G401 (cell line): ENCODE measurements around the gene SMARCA4. TPM values are rescaled to one million over a fixed set of nuclear protein-coding genes. Genes with fewer than 3 reads are reported as not detected.
"Not testable (repeated sequence)": the region's sequence is repeated elsewhere in the genome, so short reads cannot be mapped to it uniquely, and the experiment has no call there.

Source experiments
- DNase-seq: peaks from one replicate; pipeline ENCODE4 v3.0.0-alpha.2; 2015; ENCODE audit warnings: low spot score
- in situ Hi-C: cut with HindIII; loops from 2 replicates; pipeline ENCODE4 v1.10.0; 2016; ENCODE audit warnings: low sequenced_read_pairs, mixed read lengths
- total RNA-seq: library from RNA; depleted of rRNA; stranded (reverse); fragments of >200 nt; shearing (Covaris generic); gene quantifications from 2 replicates; pipeline ENCODE4 v1.2.3, GENCODE V29; 2014

The SMARCA4 gene
- total RNA-seq, 1 experiment from 2014 or later, result 281 TPM

DNA sequence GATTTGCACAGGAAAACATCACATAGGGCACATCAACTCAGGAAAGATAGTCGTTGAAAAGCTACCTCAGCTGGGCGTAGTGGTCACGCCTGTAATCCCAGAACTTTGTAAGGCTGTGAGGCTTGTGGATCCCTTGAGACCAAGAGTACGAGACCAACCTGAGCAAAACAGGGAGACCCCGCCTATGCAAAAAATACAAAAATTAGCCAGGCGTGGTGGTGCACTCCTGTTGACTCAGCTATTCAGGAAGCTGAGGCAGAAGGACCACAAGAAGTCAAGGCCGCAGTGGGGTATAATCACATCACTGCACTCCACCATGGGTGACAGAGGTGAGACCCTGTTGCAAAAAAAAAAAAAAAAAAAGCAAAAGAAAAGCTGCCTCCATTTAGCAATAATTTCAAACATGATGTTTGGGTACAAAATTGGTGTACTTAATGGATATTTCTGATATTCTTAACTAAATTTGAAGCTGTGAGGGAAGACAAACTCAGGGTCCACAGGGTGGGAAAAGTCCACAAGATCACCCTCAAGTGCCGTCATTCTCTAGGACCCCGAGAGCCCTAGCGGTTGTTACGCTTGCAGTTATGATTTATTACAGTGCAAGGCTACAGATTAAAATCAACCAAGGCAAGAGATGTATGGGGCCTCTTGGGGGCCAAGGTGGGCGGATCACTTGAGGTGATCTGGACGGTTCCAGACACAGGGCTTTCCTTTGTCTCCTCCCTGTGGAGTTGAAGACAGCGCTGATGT, 86.0 kb downstream of the SMARCA4 start:
- no peak for DNase-seq
- in situ Hi-C loops, result loop anchor here (10.0 kb wide), 1 partner anchor 132 kb away; no protein-coding TSS in a partner anchor

DNA sequence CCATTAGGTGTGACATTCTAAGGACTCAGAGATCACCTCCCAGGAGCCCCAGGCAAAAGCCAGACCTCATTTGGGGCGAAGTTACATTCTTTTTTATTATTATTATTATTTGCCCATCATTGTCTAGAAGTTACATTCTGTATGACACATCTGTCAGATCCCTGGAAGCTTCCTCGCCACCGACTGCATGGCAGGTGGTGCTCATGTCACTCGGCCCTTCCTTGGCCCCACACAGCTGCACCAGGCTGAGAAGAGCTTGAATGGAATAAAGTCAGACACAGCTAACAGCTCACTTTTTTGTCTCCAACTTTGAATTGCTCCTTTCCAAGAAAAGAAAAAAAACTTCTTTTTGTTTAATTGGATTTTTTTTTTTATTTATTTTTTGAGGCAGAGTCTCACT, 87.0 kb downstream of the SMARCA4 start:
- DNase-seq, result no peak
- in situ Hi-C loops, result loop anchor here (10.0 kb wide), 1 partner anchor 133 kb away; no protein-coding TSS in a partner anchor

DNA sequence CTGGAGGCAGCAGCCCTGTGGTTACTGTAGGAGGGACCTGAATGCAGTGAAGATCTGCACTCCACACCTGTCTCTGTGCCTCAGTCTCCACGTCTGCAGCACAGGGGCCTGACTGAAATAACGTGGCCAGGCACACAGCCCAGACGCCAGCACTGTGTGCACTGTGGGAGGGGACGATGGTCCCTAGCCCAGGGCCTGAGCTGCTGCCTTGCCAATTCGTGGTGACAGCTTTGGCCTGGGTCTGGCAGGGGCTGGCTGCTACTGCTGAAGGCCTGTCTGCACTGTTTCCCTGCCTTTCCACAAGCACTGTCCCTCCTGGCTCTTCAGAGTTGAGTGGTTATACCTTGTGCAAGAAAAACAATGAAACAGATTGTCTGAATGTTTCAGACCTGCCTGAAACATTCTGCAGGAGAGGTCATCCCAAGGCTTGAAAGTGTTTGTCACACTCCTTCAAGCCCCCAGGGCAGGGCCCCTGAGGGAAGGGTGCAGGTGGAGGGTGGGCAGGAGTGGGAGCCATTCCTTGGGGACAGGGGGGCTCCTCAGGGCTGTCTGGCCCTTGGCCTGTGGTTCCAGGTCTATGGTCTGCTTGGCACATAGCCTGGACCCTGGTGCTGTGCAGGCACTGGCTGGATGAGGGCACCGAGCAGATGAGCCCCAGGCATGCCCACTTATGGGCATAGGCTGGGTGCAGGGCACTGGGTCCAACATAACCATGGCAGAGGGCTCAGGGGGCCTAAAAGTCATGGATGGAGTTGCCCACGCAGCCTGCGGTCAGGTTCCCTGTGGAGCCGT, 89.7 kb downstream of the SMARCA4 start:
- DNase-seq, result peak; percentile 31
- in situ Hi-C loops, result no loop called here

DNA sequence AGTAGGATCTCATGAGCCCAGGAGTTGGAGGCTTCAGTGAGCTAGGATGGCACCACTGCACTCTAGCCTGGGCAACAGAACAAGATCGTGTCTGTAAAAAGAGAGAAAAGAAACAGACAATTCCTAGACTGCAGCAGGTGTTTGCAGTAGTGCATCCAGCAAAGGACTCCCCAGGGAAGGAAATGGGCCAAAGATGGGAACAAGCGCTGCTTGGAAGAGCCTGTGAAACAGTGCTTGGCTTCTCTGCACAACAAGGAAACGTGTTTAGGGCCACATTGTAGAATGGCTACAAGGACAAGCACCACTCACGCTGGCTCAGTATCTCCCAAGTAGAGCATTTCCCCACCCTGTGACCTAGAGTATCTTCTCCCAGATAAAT, 93.0 kb downstream of the SMARCA4 start:
- no peak for DNase-seq
- in situ Hi-C loops, result no loop called here

DNA sequence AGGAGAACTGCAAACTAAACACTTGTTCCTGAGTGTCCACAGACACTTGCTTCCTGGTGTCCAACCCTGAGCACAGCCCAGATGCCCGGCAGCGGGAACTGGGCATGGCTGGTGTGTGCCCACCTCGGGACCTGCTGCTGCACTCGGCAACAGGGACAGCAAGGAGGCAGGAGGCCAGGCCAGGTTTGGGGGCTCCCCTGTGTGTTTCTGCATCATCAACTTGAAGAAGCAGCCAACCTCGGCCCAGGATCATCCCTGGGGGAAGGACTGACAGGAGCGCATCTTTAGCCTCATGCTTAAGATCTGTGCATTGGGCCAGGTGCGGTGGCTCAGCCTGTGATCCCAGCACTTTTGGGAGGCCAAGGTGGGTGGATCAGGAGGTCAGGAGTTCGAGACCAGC, 93.4 kb downstream of the SMARCA4 start:
- in situ Hi-C loops, result no loop called here
- DNase-seq, result no peak

DNA sequence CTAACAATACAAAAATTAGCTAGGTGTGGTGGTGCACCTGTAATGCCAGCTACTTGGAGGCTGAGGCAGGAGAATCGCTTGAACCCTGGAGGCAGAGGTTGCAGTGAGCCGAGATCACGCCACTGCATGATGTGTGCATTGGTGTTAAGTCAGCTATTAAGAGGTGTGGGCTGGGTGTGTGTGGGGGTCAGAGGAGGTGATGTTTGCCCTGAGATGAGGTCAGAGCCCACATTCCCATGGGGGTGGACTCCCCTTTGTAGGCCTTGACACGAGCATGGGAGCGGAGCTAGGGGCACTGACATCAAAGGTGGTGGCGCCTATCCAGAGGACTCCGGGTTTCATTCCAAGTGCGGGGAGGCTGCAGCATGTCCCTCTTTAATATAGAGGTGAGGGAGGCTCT, 93.8 kb downstream of the SMARCA4 start:
- in situ Hi-C loops, result no loop called here

DNA sequence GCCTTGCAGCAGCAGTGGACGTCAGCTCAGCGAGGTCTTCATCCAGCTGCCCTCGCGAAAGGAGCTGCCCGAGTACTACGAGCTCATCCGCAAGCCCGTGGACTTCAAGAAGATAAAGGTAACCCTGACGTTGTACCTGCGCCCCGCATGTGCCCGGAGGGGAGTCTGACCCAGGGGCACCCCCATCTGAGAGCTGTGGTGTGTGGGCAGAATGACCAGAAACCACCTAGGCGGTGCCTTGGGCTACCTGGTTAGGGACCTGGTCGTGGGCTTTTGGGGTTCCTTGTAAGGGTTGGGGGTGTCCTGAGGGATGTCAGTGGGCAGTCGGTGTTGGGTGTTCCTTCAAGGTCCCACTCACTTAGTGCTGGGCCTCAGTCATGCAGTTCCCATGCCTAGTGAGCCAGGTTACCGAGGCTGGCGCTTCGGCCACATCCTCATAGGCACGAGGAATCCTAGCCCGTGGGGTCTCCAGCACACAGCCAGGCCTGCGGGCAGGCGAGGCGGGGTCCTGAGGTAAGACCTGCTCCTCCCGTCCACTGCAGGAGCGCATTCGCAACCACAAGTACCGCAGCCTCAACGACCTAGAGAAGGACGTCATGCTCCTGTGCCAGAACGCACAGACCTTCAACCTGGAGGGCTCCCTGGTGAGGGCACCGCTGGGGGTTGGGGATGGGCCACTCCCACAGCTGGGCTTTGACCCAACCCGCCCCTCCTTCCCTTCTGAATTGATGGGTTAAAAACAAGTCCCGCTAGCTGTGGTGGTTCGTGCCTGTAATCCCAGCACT, 97.6 kb downstream of the SMARCA4 start:
- DNase-seq, result no peak
- in situ Hi-C loops, result no loop called here

More for the DNA sequence above, 93.8 kb downstream of the SMARCA4 start:
- no peak for DNase-seq

DNA sequence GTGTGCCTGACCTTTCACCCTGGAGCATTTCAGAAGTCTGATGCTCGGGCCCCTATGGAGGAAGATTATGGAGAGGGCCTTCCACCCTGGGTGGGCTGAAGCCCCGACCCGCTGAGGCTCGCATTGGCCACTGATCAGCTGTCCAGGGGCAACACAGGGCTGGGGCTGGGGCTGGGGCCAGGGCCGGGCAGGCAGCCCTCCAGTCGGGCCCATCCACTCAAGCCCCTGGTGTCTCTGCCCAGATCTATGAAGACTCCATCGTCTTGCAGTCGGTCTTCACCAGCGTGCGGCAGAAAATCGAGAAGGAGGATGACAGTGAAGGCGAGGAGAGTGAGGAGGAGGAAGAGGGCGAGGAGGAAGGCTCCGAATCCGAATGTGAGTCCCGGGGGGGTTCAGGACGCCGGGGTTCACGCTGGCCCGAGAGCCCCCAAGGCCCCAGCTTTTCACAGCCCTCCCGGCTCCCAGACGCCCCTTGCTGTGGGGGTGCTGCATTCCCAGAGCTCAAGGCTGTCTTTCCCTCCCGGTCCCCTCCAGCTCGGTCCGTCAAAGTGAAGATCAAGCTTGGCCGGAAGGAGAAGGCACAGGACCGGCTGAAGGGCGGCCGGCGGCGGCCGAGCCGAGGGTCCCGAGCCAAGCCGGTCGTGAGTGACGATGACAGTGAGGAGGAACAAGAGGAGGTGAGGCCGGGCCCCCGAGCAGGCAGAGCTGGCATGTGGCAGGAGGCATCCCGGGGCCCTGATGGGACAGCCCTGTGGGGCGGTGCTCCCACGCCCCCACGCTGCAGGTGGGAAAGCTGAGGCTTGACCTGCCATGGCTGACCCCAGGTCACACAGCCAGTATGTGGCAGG, 98.9 kb downstream of the SMARCA4 start:
- no peak for DNase-seq
- in situ Hi-C loops, result loop anchor here (5.0 kb wide), 1 partner anchor 32 kb away; no protein-coding TSS in a partner anchor

DNA sequence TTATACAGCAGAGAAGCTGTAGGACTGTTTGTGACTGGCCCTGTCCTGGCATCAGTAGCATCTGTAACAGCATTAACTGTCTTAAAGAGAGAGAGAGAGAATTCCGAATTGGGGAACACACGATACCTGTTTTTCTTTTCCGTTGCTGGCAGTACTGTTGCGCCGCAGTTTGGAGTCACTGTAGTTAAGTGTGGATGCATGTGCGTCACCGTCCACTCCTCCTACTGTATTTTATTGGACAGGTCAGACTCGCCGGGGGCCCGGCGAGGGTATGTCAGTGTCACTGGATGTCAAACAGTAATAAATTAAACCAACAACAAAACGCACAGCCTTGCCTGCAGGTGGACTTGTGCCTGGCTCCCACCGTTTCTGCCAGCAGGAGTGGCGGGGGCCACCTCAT, 101.1 kb downstream of the SMARCA4 start:
- no peak for DNase-seq
- in situ Hi-C loops, result loop anchor here (5.0 kb wide), 1 partner anchor 35 kb away; no protein-coding TSS in a partner anchor

DNA sequence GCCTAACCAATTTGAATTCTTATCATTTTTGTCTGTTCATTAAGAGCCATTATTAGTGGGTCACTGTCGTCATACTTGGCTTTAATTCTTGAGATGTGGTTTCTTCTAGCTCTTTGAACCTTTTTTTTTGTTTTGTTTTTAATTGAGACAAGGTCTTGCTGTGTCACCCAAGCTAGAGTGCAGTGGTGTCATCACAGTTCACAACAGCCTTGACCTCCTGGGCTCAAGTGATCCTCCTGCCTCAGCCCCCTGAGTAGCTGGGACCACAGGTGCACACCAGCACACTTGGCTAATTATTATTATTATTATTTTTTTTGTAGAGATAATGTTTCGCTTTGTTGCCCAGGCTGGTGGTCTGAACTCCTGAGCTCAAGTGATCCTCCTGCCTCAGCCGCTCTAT, 102.6 kb downstream of the SMARCA4 start:
- no peak for DNase-seq
- in situ Hi-C loops, result loop anchor here (5.0 kb wide), 1 partner anchor 36 kb away; no protein-coding TSS in a partner anchor

DNA sequence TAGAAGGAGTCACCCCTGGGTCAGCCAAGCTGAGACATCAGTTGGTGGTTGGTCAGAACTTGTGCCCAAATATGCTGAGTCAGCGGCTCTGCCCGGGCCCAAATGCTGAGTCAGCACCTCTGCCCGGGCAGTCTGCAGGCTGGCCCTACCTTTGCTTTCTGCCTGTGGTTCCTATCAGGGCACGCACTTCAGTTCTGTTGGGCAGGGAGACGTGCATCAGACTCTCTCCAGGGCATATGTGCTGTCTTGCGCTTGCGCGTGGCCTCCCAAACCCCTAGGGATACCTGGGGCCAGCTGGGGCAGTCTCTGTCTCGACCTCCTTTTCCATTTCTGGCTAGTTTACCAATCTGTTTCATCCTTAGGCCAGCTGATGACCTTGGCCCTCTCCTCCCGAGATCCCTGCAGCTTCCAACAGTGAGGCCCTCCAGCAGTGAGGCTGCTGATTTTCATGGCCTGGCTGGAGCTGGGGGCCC, 104.0 kb downstream of the SMARCA4 start:
- peak; percentile 13 for DNase-seq
- in situ Hi-C loops, result loop anchor here (5.0 kb wide), 1 partner anchor 38 kb away; no protein-coding TSS in a partner anchor

DNA sequence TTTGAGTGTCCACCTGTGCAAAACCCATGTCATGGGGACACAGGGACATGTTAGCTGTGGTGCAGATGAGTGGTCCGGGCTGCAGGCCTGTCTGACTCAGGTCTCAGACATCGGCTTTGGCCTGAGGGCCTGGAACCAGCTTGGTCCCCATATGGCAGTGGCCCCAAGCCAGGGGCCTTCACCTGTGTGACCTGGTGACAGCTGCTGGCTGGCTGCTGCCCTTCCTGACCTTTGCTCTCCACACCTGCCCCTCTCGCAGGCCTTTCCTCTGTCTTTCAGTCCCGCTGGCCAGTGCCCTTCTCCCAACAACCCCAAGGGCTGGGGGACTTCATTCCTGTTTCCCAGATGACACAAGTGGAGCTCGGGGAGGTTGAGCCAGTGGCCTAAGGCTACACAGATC, 105.5 kb downstream of the SMARCA4 start:
- no peak for DNase-seq

DNA sequence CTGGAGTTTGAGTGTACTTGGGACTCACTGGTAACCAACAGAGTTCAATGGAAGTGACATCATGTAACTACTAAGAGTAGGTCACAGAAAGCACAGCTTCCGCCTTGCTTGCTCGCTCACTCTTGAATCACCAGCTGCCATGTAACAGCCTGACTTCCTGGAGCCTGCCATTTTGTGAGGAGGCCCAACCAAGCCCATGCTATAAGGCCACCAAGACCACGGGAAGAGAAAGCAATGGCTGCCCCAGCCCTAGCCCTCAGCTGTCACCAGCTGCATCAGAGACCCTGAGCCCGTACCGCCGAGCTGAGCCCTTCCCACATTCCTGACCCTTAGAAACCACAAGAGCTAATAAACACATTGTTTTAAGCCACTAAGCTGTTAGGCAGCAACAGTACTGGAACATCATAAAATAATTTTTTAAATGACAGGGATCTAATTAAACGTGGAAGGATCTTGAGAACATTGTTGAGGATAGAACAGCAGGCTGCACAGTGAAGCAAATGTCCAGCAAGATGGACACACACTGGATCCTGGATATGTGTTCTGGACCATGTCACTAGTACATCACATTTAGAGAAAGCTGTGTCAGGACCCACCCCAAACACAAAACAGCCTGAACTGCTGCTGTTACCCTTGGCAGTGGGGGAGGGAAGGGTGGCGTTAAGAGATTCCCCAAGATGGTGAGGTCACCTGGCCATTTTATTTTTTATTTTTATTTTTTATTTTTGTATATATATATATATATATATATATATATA, 106.7 kb downstream of the SMARCA4 start:
- in situ Hi-C loops, result no loop called here
- no peak for DNase-seq

More for the DNA sequence above, 105.5 kb downstream of the SMARCA4 start:
- in situ Hi-C loops, result no loop called here

DNA sequence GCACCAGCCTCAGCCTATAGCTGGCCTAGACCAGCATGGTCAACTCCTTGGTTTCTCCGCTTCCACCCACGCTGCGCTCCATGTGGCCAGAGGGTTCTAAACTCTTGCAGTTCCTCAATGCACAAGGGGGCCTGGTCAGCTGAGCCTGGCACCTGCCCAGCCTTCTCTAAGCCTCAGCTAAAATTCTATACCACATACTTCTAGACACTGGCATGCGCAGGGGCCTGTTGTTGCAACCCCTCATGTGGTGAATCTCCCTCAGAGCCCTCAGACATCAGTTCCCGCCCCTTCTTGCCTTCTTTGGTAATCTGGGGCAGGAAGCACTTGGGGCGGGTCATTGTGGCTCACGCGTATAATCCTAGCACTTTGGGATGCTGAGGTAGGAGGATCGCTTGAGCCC, 108.7 kb downstream of the SMARCA4 start:
- in situ Hi-C loops, result no loop called here
- no peak for DNase-seq

DNA sequence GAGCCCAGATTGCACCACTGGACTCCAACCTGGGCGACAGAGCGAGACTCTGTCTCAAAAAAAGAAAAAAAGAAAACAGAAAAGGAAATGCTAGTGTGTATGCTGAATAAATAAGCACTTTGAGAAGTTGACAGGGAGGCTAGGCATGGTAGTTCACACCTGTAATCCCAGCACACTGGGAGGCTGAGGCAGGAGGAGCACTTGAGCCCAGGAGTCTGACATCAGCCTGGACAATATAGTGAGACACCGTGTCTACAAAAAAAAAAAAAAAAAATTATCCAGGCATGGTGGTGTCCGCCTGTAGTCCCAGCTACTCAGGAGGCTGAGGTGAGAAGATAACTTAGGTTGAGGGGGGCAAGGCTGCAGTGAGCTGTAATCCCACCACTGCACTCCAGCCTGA, 109.3 kb downstream of the SMARCA4 start:
- in situ Hi-C loops, result no loop called here

DNA sequence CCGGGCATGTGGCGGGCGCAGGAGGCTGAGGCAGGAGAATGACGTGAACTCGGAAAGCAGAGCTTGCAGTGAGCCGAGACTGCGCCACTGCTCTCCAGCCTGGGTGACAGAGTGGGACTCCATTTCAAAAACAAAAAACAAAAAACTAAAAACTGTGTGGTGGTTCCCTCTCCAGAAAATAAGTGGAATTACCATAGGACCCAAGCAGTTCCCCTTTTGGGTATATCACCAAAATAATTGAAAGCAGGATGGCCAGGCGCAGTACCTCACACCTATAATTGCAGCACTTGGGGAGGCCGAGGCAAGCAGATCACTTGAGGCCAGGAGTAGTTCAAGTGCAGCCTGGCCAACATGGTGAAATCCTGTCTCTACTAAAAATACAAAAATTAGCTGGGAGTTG, 112.7 kb downstream of the SMARCA4 start:
- DNase-seq, result no peak
- in situ Hi-C loops, result no loop called here

More for the DNA sequence above, 109.3 kb downstream of the SMARCA4 start:
- no peak for DNase-seq

DNA sequence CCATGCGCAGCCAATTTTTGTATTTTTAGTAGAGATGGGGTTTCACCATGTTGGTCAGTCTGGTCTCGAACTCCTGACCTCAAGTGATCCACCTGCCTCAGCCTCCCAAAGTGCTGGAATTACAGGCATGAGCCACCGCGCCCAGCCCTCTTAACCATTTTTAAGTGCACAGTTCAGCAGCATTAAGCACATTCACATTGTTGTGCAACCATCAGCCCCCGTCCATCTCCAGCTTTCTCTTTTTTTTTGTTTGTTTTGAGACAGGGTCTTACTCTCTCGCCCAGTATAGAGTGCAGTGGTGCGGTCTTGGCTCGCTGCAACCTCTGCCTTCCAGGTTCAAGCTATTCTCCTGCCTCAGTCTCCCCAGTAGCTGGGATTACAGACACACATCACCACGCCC, 116.0 kb downstream of the SMARCA4 start:
- in situ Hi-C loops, DNase-seq: not testable (repeated sequence)

DNA sequence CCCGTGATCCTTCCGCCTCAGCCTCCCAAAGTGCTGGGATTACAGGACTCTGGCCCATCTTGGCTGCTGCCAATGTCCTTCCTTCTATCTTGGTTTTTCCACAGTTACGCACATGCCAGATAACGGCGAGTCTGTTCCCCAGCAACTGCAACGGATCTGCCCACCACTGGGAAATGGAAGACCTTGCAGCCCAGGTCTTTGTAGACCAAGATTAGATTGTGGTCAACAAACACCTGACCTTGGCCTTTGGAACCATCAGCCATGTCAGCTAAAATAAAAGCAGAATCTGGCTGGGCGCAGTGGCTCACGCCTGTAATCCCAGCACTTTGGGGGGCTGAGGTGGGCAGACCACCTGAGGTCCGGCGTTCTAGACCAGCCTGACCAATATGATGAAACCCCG, 118.1 kb downstream of the SMARCA4 start:
- in situ Hi-C loops, result no loop called here
- no peak for DNase-seq
